PC-9 (cell line): ENCODE results near the gene GPR89A.
"Not testable (repeated sequence)": the region's sequence is repeated elsewhere in the genome, so short reads cannot be mapped to it uniquely, and the experiment has no call there.

Source experiments
- EZH2 ChIP-seq: fragments of 200-600 bp; sonication (generic); IDR thresholded peaks from 2 replicates; pipeline ENCODE4 v1.8.0; 2017; ENCODE audit warnings: antibody characterized with exemption, low read depth
- TF ChIP-seq, protein P1 (sequence below): fragments of 200-600 bp; sonication (generic); conservative IDR thresholded peaks from 2 replicates; pipeline ENCODE4 v1.6.1; 2017; ENCODE audit warnings: mixed run types, antibody characterized with exemption, mild to moderate bottlenecking, moderate library complexity

DNA sequence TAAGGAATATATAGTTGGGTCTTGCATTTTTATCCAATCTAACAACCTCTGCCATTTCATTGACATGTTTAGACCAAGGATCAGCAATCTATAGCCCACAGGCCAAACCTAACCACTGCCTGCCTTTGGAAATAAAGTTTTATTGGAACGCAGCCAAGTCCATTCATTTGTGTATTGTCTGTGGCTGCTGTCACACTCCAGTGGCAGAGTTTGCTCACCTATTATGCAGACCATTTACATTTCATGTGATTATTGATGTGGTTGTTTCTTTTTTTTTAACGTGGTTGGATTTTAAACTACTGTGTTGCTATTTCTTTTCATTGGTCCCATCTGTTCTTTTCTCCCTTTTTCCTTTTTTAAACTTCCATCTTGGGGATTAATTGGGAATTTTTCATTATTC is 54.7 kb downstream of the GPR89A start:
- TF ChIP-seq, protein P1, sequence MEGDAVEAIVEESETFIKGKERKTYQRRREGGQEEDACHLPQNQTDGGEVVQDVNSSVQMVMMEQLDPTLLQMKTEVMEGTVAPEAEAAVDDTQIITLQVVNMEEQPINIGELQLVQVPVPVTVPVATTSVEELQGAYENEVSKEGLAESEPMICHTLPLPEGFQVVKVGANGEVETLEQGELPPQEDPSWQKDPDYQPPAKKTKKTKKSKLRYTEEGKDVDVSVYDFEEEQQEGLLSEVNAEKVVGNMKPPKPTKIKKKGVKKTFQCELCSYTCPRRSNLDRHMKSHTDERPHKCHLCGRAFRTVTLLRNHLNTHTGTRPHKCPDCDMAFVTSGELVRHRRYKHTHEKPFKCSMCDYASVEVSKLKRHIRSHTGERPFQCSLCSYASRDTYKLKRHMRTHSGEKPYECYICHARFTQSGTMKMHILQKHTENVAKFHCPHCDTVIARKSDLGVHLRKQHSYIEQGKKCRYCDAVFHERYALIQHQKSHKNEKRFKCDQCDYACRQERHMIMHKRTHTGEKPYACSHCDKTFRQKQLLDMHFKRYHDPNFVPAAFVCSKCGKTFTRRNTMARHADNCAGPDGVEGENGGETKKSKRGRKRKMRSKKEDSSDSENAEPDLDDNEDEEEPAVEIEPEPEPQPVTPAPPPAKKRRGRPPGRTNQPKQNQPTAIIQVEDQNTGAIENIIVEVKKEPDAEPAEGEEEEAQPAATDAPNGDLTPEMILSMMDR = not testable (repeated sequence)
- TF ChIP-seq EZH2 = not testable (repeated sequence)
